T47D (cell line): Measurements from ENCODE around the gene OR6C70.
A peak's percentile ranks its signal among the peaks of the same experiment; 100 is the strongest.
"Not testable (repeated sequence)": the region's sequence is repeated elsewhere in the genome, so short reads cannot be mapped to it uniquely, and the experiment has no call there.

Experiments
- DNase-seq, 2 experiments: peaks; one replicate each; pipeline versions ENCODE4 v3.0.0 to v3.0.0-alpha.2; 2011 to 2012; ENCODE audit warnings: low read depth in 1 of 2, low spot score in 1 of 2
- JUND ChIP-seq: IDR thresholded peaks from 2 replicates; pipeline ENCODE4 v1.6.1; 2012; ENCODE audit warnings: low read depth
- in situ Hi-C: cut with HindIII; loops from 2 replicates; pipeline ENCODE4 v1.10.0; 2016; ENCODE audit warnings: low sequenced_read_pairs, low pct_unique_long_range_greater_than_20kb

OR6C70 gene

GRCh38 chr12:55470088-55470829 is at the start of gene OR6C70:
Gene OR6C70, minus strand, starts transcription at chr12:55470138. Its CDS starts 0 bp downstream, at chr12:55470138.
- in situ Hi-C loops, result no loop called here
- no peak for TF ChIP-seq JUND
- no peak for DNase-seq

GRCh38 chr12:55516391-55516790 is 46.5 kb upstream of the OR6C70 start:
- TF ChIP-seq JUND, result no peak
- in situ Hi-C loops, result no loop called here
- DNase-seq, result no peak

- in situ Hi-C loops, result no loop called here
- DNase-seq, result peak in 1 of 2 experiments; percentile 7
Observed at GRCh38 chr12:55515696-55516095, 45.8 kb upstream of the OR6C70 start.

GRCh38 chr12:55501601-55502000 is 31.7 kb upstream of the OR6C70 start:
- in situ Hi-C loops, result no loop called here
- no peak for TF ChIP-seq JUND
- no peak for DNase-seq

More at GRCh38 chr12:55515696-55516095, 45.8 kb upstream of the OR6C70 start:
- no peak for TF ChIP-seq JUND

- in situ Hi-C loops, result no loop called here
- DNase-seq, result no peak
- no peak for TF ChIP-seq JUND
Observed at GRCh38 chr12:55499810-55500252, 29.9 kb upstream of the OR6C70 start.

- in situ Hi-C loops, result no loop called here
- no peak for DNase-seq
- no peak for TF ChIP-seq JUND
Observed at GRCh38 chr12:55499231-55499630, 29.3 kb upstream of the OR6C70 start.

GRCh38 chr12:55495490-55495889 is 25.6 kb upstream of the OR6C70 start:
- DNase-seq, result no peak
- TF ChIP-seq JUND, result no peak
- in situ Hi-C loops, result no loop called here

GRCh38 chr12:55492078-55492477 is 22.1 kb upstream of the OR6C70 start, which contains the start of gene OR6C68:
Gene OR6C68, plus strand, starts transcription at chr12:55492378. Its CDS starts 0 bp downstream, at chr12:55492378.
- DNase-seq, result no peak
- TF ChIP-seq JUND, result no peak
- in situ Hi-C loops, result no loop called here

- in situ Hi-C loops, DNase-seq: not testable (repeated sequence)
Observed at GRCh38 chr12:55484284-55484683, 14.3 kb upstream of the OR6C70 start.

- in situ Hi-C loops, result not testable (repeated sequence)
Observed at GRCh38 chr12:55479136-55479535, 9.2 kb upstream of the OR6C70 start.

GRCh38 chr12:55472264-55472663 is 2.3 kb upstream of the OR6C70 start:
- no peak for TF ChIP-seq JUND
- no peak for DNase-seq
- in situ Hi-C loops, result no loop called here

More at GRCh38 chr12:55479136-55479535, 9.2 kb upstream of the OR6C70 start:
- DNase-seq, result not testable (repeated sequence)

- TF ChIP-seq JUND, result no peak
- in situ Hi-C loops, result no loop called here
Observed at GRCh38 chr12:55469291-55469690, 647 bp downstream of the OR6C70 start.

GRCh38 chr12:55467836-55468235 is 2.1 kb downstream of the OR6C70 start:
- in situ Hi-C loops, result no loop called here
- DNase-seq, result no peak
- TF ChIP-seq JUND, result no peak

More at GRCh38 chr12:55469291-55469690, 647 bp downstream of the OR6C70 start:
- no peak for DNase-seq

GRCh38 chr12:55464926-55465325 is 5.0 kb downstream of the OR6C70 start:
- in situ Hi-C loops, DNase-seq: not testable (repeated sequence)
